K562 (cell line): ENCODE measurements around the gene RERE. TPM values are rescaled to one million over a fixed set of nuclear protein-coding genes. Genes with fewer than 3 reads are reported as not detected.
A peak's percentile ranks its signal among the peaks of the same experiment; 100 is the strongest.

Source experiments
- ARID4B ChIP-seq: sonication (generic); formaldehyde crosslinking; IDR thresholded peaks from 2 replicates; pipeline ENCODE4 v1.8.0; 2022; ENCODE audit warnings: mild to moderate bottlenecking, missing genetic modification reagents
- ATF7 ChIP-seq: fragments of 450-650 bp; IDR thresholded peaks from 2 replicates; pipeline ENCODE4 v1.7.1; 2014; ENCODE audit warnings: mild to moderate bottlenecking, moderate library complexity
- CHD1 ChIP-seq: fragments of 200-600 bp; sonication (generic); IDR thresholded peaks from one replicate; pipeline ENCODE4 v1.6.1; 2012; ENCODE audit warnings: mild to moderate bottlenecking, moderate library complexity, low read length, inconsistent platforms
- CREB3 ChIP-seq: fragments of 450-650 bp; conservative IDR thresholded peaks from 2 replicates; pipeline ENCODE4 v1.6.1; 2016; ENCODE audit warnings: missing genetic modification characterization, low read depth, mild to moderate bottlenecking, missing compliant biosample characterization, moderate library complexity
- CREB3L1 ChIP-seq: fragments of 450-650 bp; IDR thresholded peaks from 2 replicates; pipeline ENCODE4 v1.6.1; 2014; ENCODE audit warnings: low read depth, mild to moderate bottlenecking, moderate library complexity, borderline replicate concordance
- DDX20 ChIP-seq: fragments of 450-650 bp; IDR thresholded peaks from 2 replicates; pipeline ENCODE4 v1.6.1; 2016; ENCODE audit warnings: missing genetic modification characterization, low read depth, mild to moderate bottlenecking, missing compliant biosample characterization, moderate library complexity
- DNMT1 ChIP-seq: fragments of 450-650 bp; IDR thresholded peaks from 2 replicates; pipeline ENCODE4 v1.6.1; 2016; ENCODE audit warnings: antibody characterized with exemption, mild to moderate bottlenecking
- HDAC2 ChIP-seq: fragments of 450-650 bp; IDR thresholded peaks from 2 replicates; pipeline ENCODE4 v1.6.1; 2016; ENCODE audit warnings: mild to moderate bottlenecking
- KAT7 ChIP-seq: sonication (generic); formaldehyde crosslinking; IDR thresholded peaks from 2 replicates; pipeline ENCODE4 v1.8.0; 2022; ENCODE audit warnings: missing genetic modification reagents, mild to moderate bottlenecking, borderline replicate concordance
- KDM1A ChIP-seq, 2 experiments: fragments of 450-650 bp; IDR thresholded peaks; 2 replicates each; pipeline ENCODE4 v1.6.1; 2016; ENCODE audit warnings: mild to moderate bottlenecking in 2 of 2
- MECOM ChIP-seq: fragments of 250-450 bp; sonication (Bioruptor Pico); IDR thresholded peaks from 2 replicates; pipeline ENCODE4 v1.8.0; 2022; ENCODE audit warnings: inconsistent platforms
- MEIS2 ChIP-seq: fragments of 450-650 bp; IDR thresholded peaks from 2 replicates; pipeline ENCODE4 v1.6.1; 2014; ENCODE audit warnings: mild to moderate bottlenecking; ENCODE audit not compliant: partially characterized antibody
- MYBL2 ChIP-seq, 2 experiments: fragments of 450-650 bp in 1 of 2; sonication (generic) in 1 of 2; formaldehyde crosslinking in 1 of 2; IDR thresholded peaks; 2 replicates each; pipeline versions ENCODE4 v1.6.1 to v1.8.1; 2017 to 2022; ENCODE audit warnings: borderline replicate concordance in 1 of 2, inconsistent platforms in 1 of 2, low read depth in 1 of 2, mild to moderate bottlenecking in 1 of 2, missing genetic modification reagents in 1 of 2, moderate library complexity in 1 of 2
- NFXL1 ChIP-seq: fragments of 450-650 bp; formaldehyde crosslinking; IDR thresholded peaks from 2 replicates; pipeline ENCODE4 v1.4.0; 2021; ENCODE audit warnings: mild to moderate bottlenecking
- SP1 ChIP-seq: sonication (generic); formaldehyde crosslinking; IDR thresholded peaks from 2 replicates; pipeline ENCODE4 v1.8.1; 2022; ENCODE audit warnings: mild to moderate bottlenecking, missing genetic modification reagents
- TCF3 ChIP-seq: sonication (generic); formaldehyde crosslinking; IDR thresholded peaks from 2 replicates; pipeline ENCODE4 v1.4.0; 2020; ENCODE audit warnings: mild to moderate bottlenecking, missing genetic modification reagents
- XRCC3 ChIP-seq: fragments of 450-650 bp; IDR thresholded peaks from 2 replicates; pipeline ENCODE4 v1.6.1; 2017; ENCODE audit warnings: mild to moderate bottlenecking, moderate library complexity
- XRCC5 ChIP-seq: fragments of 200-400 bp; formaldehyde crosslinking; IDR thresholded peaks from 2 replicates; pipeline ENCODE4 v1.6.1; 2017; ENCODE audit warnings: low read depth, mild to moderate bottlenecking, low read length
- ZNF583 ChIP-seq: fragments of 250-450 bp; sonication (Bioruptor Pico); IDR thresholded peaks from 2 replicates; pipeline ENCODE4 v1.4.0; 2020
- polyA plus RNA-seq, 8 experiments: library from polyadenylated mRNA; depleted of rRNA in 4 of 8; stranded (reverse) in 5 of 8; unstranded in 3 of 8; fragments of >200 nt; fragmentation: Nextera tagmentation in 2 of 8; fragmentation: Illumina TruSeq in 1 of 8; extraction: Ambion mirVana in 2 of 8; extraction: Trizol in 1 of 8; gene quantifications; 2 replicates each; pipeline versions ENCODE4 v1.2.1 to v1.2.3, GENCODE V29; 2011 to 2014; ENCODE audit warnings: inconsistent platforms in 1 of 8, missing spikeins in 1 of 8
- total RNA-seq, 7 experiments: library from RNA; depleted of rRNA in 6 of 7; stranded (reverse); fragments of >200 nt in 6 of 7; fragmentation: Illumina TruSeq in 2 of 7; extraction: Trizol in 2 of 7; gene quantifications; 2 replicates each; pipeline versions ENCODE4 v1.2.1 to v1.2.3, GENCODE V29; 2011 to 2021; ENCODE audit warnings: low replicate concordance in 1 of 7
- TF ChIP-seq, protein P1 (sequence below): fragments of 150-350 bp; conservative IDR thresholded peaks from 2 replicates; pipeline ENCODE4 v1.6.1; 2014; ENCODE audit warnings: low read length

RERE gene
- total and polyA plus RNA-seq, 9 of the 15 experiments (the other 6 are each of a cell fraction or from before 2014, with no cell fraction given), result 3.0 to 51.5 (median 13.4) TPM

DNA sequence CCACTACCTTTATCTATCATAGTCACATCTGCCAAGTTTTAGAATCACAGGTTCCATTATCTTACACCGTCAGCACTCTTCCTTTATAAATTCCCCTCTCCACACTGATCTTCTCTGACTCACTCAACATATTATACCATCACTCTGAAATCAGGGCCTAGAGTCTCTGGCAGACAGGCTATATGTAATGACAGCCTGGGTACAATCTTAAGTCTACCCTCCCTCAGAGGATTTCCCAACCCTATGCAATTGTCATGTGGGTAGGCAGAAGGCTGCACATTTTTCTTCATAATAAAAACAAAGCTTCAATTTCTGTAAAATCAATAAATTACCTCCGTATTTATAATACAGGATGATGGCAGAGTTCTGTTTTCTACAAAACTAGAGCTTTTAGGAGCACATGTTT is 138.0 kb downstream of the RERE start (continued):
- TF ChIP-seq, protein P1, sequence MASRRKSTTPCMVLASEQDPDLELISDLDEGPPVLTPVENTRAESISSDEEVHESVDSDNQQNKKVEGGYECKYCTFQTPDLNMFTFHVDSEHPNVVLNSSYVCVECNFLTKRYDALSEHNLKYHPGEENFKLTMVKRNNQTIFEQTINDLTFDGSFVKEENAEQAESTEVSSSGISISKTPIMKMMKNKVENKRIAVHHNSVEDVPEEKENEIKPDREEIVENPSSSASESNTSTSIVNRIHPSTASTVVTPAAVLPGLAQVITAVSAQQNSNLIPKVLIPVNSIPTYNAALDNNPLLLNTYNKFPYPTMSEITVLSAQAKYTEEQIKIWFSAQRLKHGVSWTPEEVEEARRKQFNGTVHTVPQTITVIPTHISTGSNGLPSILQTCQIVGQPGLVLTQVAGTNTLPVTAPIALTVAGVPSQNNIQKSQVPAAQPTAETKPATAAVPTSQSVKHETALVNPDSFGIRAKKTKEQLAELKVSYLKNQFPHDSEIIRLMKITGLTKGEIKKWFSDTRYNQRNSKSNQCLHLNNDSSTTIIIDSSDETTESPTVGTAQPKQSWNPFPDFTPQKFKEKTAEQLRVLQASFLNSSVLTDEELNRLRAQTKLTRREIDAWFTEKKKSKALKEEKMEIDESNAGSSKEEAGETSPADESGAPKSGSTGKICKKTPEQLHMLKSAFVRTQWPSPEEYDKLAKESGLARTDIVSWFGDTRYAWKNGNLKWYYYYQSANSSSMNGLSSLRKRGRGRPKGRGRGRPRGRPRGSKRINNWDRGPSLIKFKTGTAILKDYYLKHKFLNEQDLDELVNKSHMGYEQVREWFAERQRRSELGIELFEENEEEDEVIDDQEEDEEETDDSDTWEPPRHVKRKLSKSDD, result no peak
- no peak for TF ChIP-seq SP1 (CRISPR knock-in tag)
- no peak for TF ChIP-seq CREB3 (tag)
- TF ChIP-seq XRCC3, result no peak
- no peak for TF ChIP-seq KAT7 (CRISPR knock-in tag)
- TF ChIP-seq DNMT1, result no peak
- no peak for TF ChIP-seq NFXL1
- TF ChIP-seq ZNF583 (CRISPR knock-in tag), result no peak
- no peak for TF ChIP-seq ARID4B (CRISPR knock-in tag)
- TF ChIP-seq MEIS2, result peak; percentile 31
- peak; percentile 58 for TF ChIP-seq TCF3 (CRISPR knock-in tag)
- TF ChIP-seq CHD1, result no peak
- peak; percentile 89 to 91 for TF ChIP-seq KDM1A (IDR thresholded peaks at IDR 0.05)
- peak; percentile 75; the same call in 1 of the 2 replicates for TF ChIP-seq MECOM (CRISPR knock-in tag)
- TF ChIP-seq XRCC5, result no peak
- no peak for TF ChIP-seq CREB3L1
- no peak for TF ChIP-seq MYBL2 (IDR thresholded peaks at IDR 0.05; ENCODE audit: low read depth)
- TF ChIP-seq MYBL2 (CRISPR knock-in tag; IDR thresholded peaks at IDR 0.05; ENCODE audit: borderline replicate concordance), result no peak
- TF ChIP-seq ATF7, result no peak
- TF ChIP-seq HDAC2, result 0 out of 2 replicates have a peak, but pooled peaks have one; percentile 34
- TF ChIP-seq DDX20 (tag), result no peak
